SU-DHL-6 (cell line): ENCODE results near the gene SAMD14.

Source experiments
- CTCF ChIP-seq: fragments of 200-600 bp; sonication (generic); IDR thresholded peaks from one replicate; pipeline ENCODE4 v1.5.1; 2017; ENCODE audit warnings: antibody characterized with exemption, mild to moderate bottlenecking, low read length, moderate library complexity; ENCODE audit not compliant: insufficient read depth, poor library complexity, severe bottlenecking
- EZH2phosphoT487 ChIP-seq: fragments of 200-600 bp; sonication (generic), shearing (Covaris generic); conservative IDR thresholded peaks from 2 replicates; pipeline ENCODE4 v1.6.1; 2018; ENCODE audit warnings: mild to moderate bottlenecking, antibody characterized with exemption, low read length, moderate library complexity, mixed read lengths

DNA sequence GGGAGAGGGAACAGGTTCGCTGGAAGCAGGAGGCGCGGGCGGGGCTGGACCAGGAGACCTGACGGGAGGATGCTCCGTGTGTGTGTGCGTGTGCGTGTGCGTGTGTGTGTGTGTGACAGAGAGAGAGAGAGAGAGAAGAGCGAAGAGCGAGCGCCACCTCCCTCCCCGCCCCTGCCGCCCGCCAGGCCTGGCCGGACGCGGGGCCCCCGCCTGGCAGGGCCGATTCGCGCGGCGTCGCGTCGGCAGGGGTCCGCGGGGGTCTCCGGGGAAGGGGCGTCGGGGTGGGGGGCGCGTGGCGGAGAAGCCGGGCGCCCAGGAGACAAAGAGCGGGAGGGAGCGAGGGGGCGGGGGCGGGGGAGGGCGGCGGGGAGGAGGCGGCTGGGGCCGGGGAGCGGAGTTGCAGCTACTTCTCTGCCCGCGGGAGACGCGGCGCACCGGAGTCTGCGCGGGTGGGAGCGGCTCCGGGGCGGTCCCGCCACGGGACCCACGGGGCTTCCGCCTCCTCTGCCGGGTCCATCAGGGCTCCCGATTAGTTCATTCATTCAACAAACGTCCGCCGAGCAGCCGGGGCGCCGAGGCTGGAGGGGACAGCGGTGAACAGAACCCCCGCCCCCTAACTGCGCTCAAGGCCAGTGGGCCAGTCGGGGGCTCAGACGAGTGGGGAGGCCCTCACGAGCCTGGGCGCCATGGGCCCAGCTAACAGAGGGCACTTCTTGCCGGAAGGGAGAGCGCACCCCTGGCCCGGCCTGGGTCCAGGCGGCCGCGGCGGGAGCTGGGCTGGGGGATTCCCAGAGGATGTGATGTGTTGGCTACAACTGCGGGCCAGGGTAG, at the start of gene SAMD14:
- no peak for TF ChIP-seq CTCF
- no peak for TF ChIP-seq EZH2phosphoT487
